ENCODE measurements around the gene IFT27.

IFT27 gene

GRCh38 chr22:36725366-36726006, 50.4 kb downstream of the IFT27 start:
- no peak for DNase-seq (ENCODE audit: low read depth in 2 of 2)

GRCh38 chr22:36724836-36725235, 51.1 kb downstream of the IFT27 start:
- DNase-seq (ENCODE audit: low read depth in 2 of 2), result no peak

- no peak for DNase-seq (ENCODE audit: low read depth in 2 of 2)
Observed at GRCh38 chr22:36722055-36722454, 53.9 kb downstream of the IFT27 start.

GRCh38 chr22:36715647-36716046, 60.3 kb downstream of the IFT27 start:
- no peak for DNase-seq (ENCODE audit: low read depth in 2 of 2)

GRCh38 chr22:36714110-36714509, 61.8 kb downstream of the IFT27 start:
- DNase-seq (ENCODE audit: low read depth in 2 of 2), result no peak

GRCh38 chr22:36713436-36713835, 62.5 kb downstream of the IFT27 start:
- no peak for DNase-seq (ENCODE audit: low read depth in 2 of 2)
